ENCODE measurements around the gene PTPRD. TPM values are rescaled to one million over a fixed set of nuclear protein-coding genes. Genes with fewer than 3 reads are reported as not detected.

PTPRD gene
- total RNA-seq, 1 experiment from 2014 or later, result 69.6 TPM

DNA sequence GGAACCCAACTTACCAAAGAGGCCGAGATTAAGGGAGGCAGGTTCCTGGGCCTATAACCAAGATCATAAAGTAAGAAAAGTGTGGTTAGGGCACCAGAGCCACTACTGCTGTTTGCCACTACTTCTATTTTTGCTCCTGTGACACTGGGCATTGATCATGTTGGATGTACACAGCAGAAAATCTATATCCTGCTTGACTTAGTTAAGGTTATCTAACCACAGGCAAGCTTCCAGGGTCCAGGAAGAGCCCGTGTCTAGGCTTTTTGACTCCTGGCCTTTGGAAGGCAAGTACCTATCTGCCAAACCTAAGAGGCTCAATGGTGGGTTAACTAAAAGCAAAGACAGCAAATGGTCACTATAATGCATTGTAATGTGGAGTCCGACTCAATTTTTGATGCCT, 2315.8 kb downstream of the PTPRD start:
- ChIA-PET POLR2A (no interaction called here), CTCF (no interaction called here)
- Mint-ChIP-seq H3K27ac (no peak overlapping the region), H3K9me3 (peaks cover 8% of the 10 kb centered on the region), H3K36me3 (no peaks in the 10 kb centered on the region), H3K27me3 (ENCODE audit: low read depth) (no peaks in the 10 kb centered on the region), H3K4me1 (no peaks in the 10 kb centered on the region), H3K4me3 (no peak overlapping the region)
- no peak for ATAC-seq
- DNase-seq (ENCODE audit: low spot score), result no peak
- TF ChIP-seq, protein P1, sequence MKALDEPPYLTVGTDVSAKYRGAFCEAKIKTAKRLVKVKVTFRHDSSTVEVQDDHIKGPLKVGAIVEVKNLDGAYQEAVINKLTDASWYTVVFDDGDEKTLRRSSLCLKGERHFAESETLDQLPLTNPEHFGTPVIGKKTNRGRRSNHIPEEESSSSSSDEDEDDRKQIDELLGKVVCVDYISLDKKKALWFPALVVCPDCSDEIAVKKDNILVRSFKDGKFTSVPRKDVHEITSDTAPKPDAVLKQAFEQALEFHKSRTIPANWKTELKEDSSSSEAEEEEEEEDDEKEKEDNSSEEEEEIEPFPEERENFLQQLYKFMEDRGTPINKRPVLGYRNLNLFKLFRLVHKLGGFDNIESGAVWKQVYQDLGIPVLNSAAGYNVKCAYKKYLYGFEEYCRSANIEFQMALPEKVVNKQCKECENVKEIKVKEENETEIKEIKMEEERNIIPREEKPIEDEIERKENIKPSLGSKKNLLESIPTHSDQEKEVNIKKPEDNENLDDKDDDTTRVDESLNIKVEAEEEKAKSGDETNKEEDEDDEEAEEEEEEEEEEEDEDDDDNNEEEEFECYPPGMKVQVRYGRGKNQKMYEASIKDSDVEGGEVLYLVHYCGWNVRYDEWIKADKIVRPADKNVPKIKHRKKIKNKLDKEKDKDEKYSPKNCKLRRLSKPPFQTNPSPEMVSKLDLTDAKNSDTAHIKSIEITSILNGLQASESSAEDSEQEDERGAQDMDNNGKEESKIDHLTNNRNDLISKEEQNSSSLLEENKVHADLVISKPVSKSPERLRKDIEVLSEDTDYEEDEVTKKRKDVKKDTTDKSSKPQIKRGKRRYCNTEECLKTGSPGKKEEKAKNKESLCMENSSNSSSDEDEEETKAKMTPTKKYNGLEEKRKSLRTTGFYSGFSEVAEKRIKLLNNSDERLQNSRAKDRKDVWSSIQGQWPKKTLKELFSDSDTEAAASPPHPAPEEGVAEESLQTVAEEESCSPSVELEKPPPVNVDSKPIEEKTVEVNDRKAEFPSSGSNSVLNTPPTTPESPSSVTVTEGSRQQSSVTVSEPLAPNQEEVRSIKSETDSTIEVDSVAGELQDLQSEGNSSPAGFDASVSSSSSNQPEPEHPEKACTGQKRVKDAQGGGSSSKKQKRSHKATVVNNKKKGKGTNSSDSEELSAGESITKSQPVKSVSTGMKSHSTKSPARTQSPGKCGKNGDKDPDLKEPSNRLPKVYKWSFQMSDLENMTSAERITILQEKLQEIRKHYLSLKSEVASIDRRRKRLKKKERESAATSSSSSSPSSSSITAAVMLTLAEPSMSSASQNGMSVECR (CRISPR knock-in tag; IDR thresholded peaks at IDR 0.05; ENCODE audit: borderline replicate concordance), result no peak
- TF ChIP-seq ZNF219 (CRISPR knock-in tag; IDR thresholded peaks at IDR 0.05; ENCODE audit: borderline replicate concordance), result no peak

DNA sequence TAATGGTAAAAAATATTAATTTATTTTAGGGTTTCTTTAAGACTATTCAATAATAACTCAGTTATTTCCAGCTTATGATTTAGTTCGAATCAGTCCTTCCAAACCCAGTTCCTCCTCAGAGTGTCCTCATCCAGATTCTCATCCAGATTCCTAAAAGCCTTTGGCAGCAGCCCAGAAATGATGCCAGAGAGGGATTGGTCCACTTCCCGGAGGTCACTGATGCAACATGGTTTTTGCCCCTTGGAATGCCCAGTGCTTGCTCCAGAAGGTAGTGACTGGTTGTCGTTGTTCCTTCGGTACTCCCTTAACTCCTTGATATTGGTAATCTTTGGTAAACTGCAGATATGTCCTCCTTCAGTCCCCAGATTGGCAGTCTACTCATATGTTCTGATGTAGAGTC, 2320.1 kb downstream of the PTPRD start:
- Mint-ChIP-seq H3K4me3 (no peak overlapping the region), H3K36me3 (no peaks in the 10 kb centered on the region), H3K27me3 (ENCODE audit: low read depth) (no peaks in the 10 kb centered on the region), H3K4me1 (no peaks in the 10 kb centered on the region), H3K9me3 (peaks cover 8% of the 10 kb centered on the region), H3K27ac (no peak overlapping the region)
- DNase-seq (ENCODE audit: low spot score) (no peak), ATAC-seq (no peak)
- TF ChIP-seq NR3C1 (CRISPR knock-in tag; conservative IDR thresholded peaks at IDR 0.05; ENCODE audit: low read depth) (no peak), GRHL2 (CRISPR knock-in tag; IDR thresholded peaks at IDR 0.05; ENCODE audit: insufficient replicate concordance, severe bottlenecking) (no peak), TEAD4 (CRISPR knock-in tag; IDR thresholded peaks at IDR 0.05) (no peak), ZNF416 (CRISPR knock-in tag; IDR thresholded peaks at IDR 0.05) (no peak), KAT7 (CRISPR knock-in tag; IDR thresholded peaks at IDR 0.05; ENCODE audit: borderline replicate concordance) (no peak), CBFB (CRISPR knock-in tag; IDR thresholded peaks at IDR 0.05; ENCODE audit: low read depth) (no peak), PRRX2 (CRISPR knock-in tag; IDR thresholded peaks at IDR 0.05) (no peak), EMX1 (CRISPR knock-in tag; IDR thresholded peaks at IDR 0.05) (no peak), JUN (CRISPR knock-in tag; IDR thresholded peaks at IDR 0.05) (no peak)
- TF ChIP-seq, protein P2, sequence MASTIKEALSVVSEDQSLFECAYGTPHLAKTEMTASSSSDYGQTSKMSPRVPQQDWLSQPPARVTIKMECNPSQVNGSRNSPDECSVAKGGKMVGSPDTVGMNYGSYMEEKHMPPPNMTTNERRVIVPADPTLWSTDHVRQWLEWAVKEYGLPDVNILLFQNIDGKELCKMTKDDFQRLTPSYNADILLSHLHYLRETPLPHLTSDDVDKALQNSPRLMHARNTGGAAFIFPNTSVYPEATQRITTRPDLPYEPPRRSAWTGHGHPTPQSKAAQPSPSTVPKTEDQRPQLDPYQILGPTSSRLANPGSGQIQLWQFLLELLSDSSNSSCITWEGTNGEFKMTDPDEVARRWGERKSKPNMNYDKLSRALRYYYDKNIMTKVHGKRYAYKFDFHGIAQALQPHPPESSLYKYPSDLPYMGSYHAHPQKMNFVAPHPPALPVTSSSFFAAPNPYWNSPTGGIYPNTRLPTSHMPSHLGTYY (CRISPR knock-in tag; IDR thresholded peaks at IDR 0.05), result no peak
- TF ChIP-seq, protein P3, sequence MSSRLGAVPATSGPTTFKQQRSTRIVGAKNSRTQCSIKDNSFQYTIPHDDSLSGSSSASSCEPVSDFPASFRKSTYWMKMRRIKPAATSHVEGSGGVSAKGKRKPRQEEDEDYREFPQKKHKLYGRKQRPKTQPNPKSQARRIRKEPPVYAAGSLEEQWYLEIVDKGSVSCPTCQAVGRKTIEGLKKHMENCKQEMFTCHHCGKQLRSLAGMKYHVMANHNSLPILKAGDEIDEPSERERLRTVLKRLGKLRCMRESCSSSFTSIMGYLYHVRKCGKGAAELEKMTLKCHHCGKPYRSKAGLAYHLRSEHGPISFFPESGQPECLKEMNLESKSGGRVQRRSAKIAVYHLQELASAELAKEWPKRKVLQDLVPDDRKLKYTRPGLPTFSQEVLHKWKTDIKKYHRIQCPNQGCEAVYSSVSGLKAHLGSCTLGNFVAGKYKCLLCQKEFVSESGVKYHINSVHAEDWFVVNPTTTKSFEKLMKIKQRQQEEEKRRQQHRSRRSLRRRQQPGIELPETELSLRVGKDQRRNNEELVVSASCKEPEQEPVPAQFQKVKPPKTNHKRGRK (CRISPR knock-in tag; IDR thresholded peaks at IDR 0.05; ENCODE audit: borderline replicate concordance), result no peak
- TF ChIP-seq, protein P4, sequence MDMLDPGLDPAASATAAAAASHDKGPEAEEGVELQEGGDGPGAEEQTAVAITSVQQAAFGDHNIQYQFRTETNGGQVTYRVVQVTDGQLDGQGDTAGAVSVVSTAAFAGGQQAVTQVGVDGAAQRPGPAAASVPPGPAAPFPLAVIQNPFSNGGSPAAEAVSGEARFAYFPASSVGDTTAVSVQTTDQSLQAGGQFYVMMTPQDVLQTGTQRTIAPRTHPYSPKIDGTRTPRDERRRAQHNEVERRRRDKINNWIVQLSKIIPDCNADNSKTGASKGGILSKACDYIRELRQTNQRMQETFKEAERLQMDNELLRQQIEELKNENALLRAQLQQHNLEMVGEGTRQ (CRISPR knock-in tag; IDR thresholded peaks at IDR 0.05), result no peak
- TF ChIP-seq, protein P5, sequence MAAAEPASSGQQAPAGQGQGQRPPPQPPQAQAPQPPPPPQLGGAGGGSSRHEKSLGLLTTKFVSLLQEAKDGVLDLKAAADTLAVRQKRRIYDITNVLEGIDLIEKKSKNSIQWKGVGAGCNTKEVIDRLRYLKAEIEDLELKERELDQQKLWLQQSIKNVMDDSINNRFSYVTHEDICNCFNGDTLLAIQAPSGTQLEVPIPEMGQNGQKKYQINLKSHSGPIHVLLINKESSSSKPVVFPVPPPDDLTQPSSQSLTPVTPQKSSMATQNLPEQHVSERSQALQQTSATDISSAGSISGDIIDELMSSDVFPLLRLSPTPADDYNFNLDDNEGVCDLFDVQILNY (CRISPR knock-in tag; IDR thresholded peaks at IDR 0.05), result no peak
- TF ChIP-seq, protein P6, sequence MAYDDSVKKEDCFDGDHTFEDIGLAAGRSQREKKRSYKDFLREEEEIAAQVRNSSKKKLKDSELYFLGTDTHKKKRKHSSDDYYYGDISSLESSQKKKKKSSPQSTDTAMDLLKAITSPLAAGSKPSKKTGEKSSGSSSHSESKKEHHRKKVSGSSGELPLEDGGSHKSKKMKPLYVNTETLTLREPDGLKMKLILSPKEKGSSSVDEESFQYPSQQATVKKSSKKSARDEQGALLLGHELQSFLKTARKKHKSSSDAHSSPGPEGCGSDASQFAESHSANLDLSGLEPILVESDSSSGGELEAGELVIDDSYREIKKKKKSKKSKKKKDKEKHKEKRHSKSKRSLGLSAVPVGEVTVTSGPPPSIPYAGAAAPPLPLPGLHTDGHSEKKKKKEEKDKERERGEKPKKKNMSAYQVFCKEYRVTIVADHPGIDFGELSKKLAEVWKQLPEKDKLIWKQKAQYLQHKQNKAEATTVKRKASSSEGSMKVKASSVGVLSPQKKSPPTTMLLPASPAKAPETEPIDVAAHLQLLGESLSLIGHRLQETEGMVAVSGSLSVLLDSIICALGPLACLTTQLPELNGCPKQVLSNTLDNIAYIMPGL (CRISPR knock-in tag; IDR thresholded peaks at IDR 0.05), result no peak
- TF ChIP-seq, protein P7, sequence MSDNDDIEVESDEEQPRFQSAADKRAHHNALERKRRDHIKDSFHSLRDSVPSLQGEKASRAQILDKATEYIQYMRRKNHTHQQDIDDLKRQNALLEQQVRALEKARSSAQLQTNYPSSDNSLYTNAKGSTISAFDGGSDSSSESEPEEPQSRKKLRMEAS (CRISPR knock-in tag; IDR thresholded peaks at IDR 0.05), result no peak
- TF ChIP-seq, protein P8, sequence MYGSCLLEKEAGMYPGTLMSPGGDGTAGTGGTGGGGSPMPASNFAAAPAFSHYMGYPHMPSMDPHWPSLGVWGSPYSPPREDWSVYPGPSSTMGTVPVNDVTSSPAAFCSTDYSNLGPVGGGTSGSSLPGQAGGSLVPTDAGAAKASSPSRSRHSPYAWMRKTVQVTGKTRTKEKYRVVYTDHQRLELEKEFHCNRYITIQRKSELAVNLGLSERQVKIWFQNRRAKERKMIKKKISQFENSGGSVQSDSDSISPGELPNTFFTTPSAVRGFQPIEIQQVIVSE (CRISPR knock-in tag; IDR thresholded peaks at IDR 0.05; ENCODE audit: borderline replicate concordance), result no peak
- POLR2A ChIA-PET, result no interaction called here
- CTCF ChIA-PET, result no interaction called here
